Stimulated activated memory B cell treated with anti-CD40 and anti-IgM and Interleukin-4, amounts not matched to agents 10 μg/mL and 1 μg/mL and 100 μg/mL, for 72 hours (primary cell): Measurements from ENCODE around the gene GP2.
A peak's percentile ranks its signal among the peaks of the same experiment; 100 is the strongest.

Experiments used
- ATAC-seq: fragments of 150-1000 bp; cut with Tn5 transposase; 2 replicates; pipeline ENCODE4 v1.10.0; 2021
- H3K27ac Mint-ChIP-seq: one replicate; pipeline ENCODE4 v1.8.0; 2022; ENCODE audit warnings: mild to moderate bottlenecking, mixed read lengths
- H3K27me3 Mint-ChIP-seq: one replicate; pipeline ENCODE4 v1.8.0; 2022; ENCODE audit warnings: mixed read lengths
- H3K36me3 Mint-ChIP-seq: one replicate; pipeline ENCODE4 v1.8.0; 2022; ENCODE audit warnings: mixed read lengths
- H3K4me1 Mint-ChIP-seq: one replicate; pipeline ENCODE4 v1.8.0; 2022; ENCODE audit warnings: mixed read lengths
- H3K4me3 Mint-ChIP-seq: one replicate; pipeline ENCODE4 v1.8.0; 2022; ENCODE audit warnings: mild to moderate bottlenecking, moderate library complexity, mixed read lengths
- H3K9me3 Mint-ChIP-seq: one replicate; pipeline ENCODE4 v1.8.0; 2022; ENCODE audit warnings: mixed read lengths

Gene GP2

GRCh38 chr16:20302389-20302788, 24.9 kb downstream of the GP2 start:
- no peaks in the 10 kb centered on the region for H3K4me1 Mint-ChIP-seq
- no peak for ATAC-seq
- no peaks in the 10 kb centered on the region for H3K36me3 Mint-ChIP-seq
- no peak overlapping the region for H3K27ac Mint-ChIP-seq
- no peak overlapping the region for H3K4me3 Mint-ChIP-seq
- peaks cover 24% of the 10 kb centered on the region for H3K27me3 Mint-ChIP-seq
- H3K9me3 Mint-ChIP-seq: peaks cover 7% of the 10 kb centered on the region

- no peak overlapping the region for H3K27ac Mint-ChIP-seq
- ATAC-seq: no peak
- no peaks in the 10 kb centered on the region for H3K36me3 Mint-ChIP-seq
- no peaks in the 10 kb centered on the region for H3K4me1 Mint-ChIP-seq
- peaks cover 18% of the 10 kb centered on the region for H3K27me3 Mint-ChIP-seq
- H3K9me3 Mint-ChIP-seq: peaks cover 7% of the 10 kb centered on the region
- no peak overlapping the region for H3K4me3 Mint-ChIP-seq
Measured at GRCh38 chr16:20301840-20302239, 25.5 kb downstream of the GP2 start.

- Mint-ChIP-seq H3K9me3 (peaks cover 7% of the 10 kb centered on the region), H3K27me3 (peaks cover 11% of the 10 kb centered on the region), H3K36me3 (no peaks in the 10 kb centered on the region), H3K4me3 (no peak overlapping the region), H3K27ac (no peak overlapping the region), H3K4me1 (no peaks in the 10 kb centered on the region)
- peak; percentile 64 for ATAC-seq
Measured at GRCh38 chr16:20300312-20301097, 26.8 kb downstream of the GP2 start.

- no peaks in the 10 kb centered on the region for H3K4me1 Mint-ChIP-seq
- no peak overlapping the region for H3K27ac Mint-ChIP-seq
- ATAC-seq: no peak
- no peak overlapping the region for H3K4me3 Mint-ChIP-seq
- H3K27me3 Mint-ChIP-seq: peaks cover 11% of the 10 kb centered on the region
- H3K36me3 Mint-ChIP-seq: no peaks in the 10 kb centered on the region
- H3K9me3 Mint-ChIP-seq: peaks cover 7% of the 10 kb centered on the region
Measured at GRCh38 chr16:20298452-20298851, 28.9 kb downstream of the GP2 start.

- H3K9me3 Mint-ChIP-seq: no peaks in the 10 kb centered on the region
- H3K4me3 Mint-ChIP-seq: no peak overlapping the region
- peaks cover 12% of the 10 kb centered on the region for H3K27me3 Mint-ChIP-seq
- H3K4me1 Mint-ChIP-seq: no peaks in the 10 kb centered on the region
- H3K27ac Mint-ChIP-seq: no peak overlapping the region
- no peaks in the 10 kb centered on the region for H3K36me3 Mint-ChIP-seq
- no peak for ATAC-seq
Measured at GRCh38 chr16:20291208-20292206, 35.8 kb downstream of the GP2 start.

- ATAC-seq: no peak
- Mint-ChIP-seq H3K4me3 (no peak overlapping the region), H3K4me1 (no peaks in the 10 kb centered on the region), H3K9me3 (peaks cover 2% of the 10 kb centered on the region), H3K27ac (no peak overlapping the region), H3K27me3 (peaks cover 12% of the 10 kb centered on the region), H3K36me3 (no peaks in the 10 kb centered on the region)
Measured at GRCh38 chr16:20289571-20289970, 37.7 kb downstream of the GP2 start.

- no peak for ATAC-seq
- Mint-ChIP-seq H3K9me3 (peaks cover 3% of the 10 kb centered on the region), H3K27ac (no peak overlapping the region), H3K4me1 (no peaks in the 10 kb centered on the region), H3K36me3 (no peaks in the 10 kb centered on the region), H3K4me3 (no peak overlapping the region), H3K27me3 (no peaks in the 10 kb centered on the region)
Measured at GRCh38 chr16:20285993-20286499, 41.3 kb downstream of the GP2 start.

GRCh38 chr16:20280259-20280658, 47.1 kb downstream of the GP2 start:
- Mint-ChIP-seq H3K4me3 (no peak overlapping the region), H3K27ac (no peak overlapping the region), H3K27me3 (no peaks in the 10 kb centered on the region), H3K36me3 (no peaks in the 10 kb centered on the region), H3K4me1 (no peaks in the 10 kb centered on the region), H3K9me3 (peaks cover 6% of the 10 kb centered on the region)
- no peak for ATAC-seq

- Mint-ChIP-seq H3K27me3 (no peaks in the 10 kb centered on the region), H3K36me3 (no peaks in the 10 kb centered on the region), H3K4me3 (no peak overlapping the region), H3K9me3 (peaks cover 3% of the 10 kb centered on the region), H3K4me1 (no peaks in the 10 kb centered on the region), H3K27ac (no peak overlapping the region)
- ATAC-seq: no peak
Measured at GRCh38 chr16:20271893-20272292, 55.4 kb downstream of the GP2 start.

GRCh38 chr16:20268409-20268808, 58.9 kb downstream of the GP2 start:
- Mint-ChIP-seq H3K9me3 (no peaks in the 10 kb centered on the region), H3K27ac (no peak overlapping the region), H3K27me3 (peaks cover 4% of the 10 kb centered on the region), H3K4me3 (no peak overlapping the region), H3K4me1 (no peaks in the 10 kb centered on the region), H3K36me3 (no peaks in the 10 kb centered on the region)
- no peak for ATAC-seq

GRCh38 chr16:20265019-20265418, 62.3 kb downstream of the GP2 start:
- ATAC-seq: no peak
- Mint-ChIP-seq H3K36me3 (no peaks in the 10 kb centered on the region), H3K27ac (no peak overlapping the region), H3K4me3 (no peak overlapping the region), H3K27me3 (peaks cover 12% of the 10 kb centered on the region), H3K9me3 (peaks cover 2% of the 10 kb centered on the region), H3K4me1 (no peaks in the 10 kb centered on the region)

- no peak for ATAC-seq
- Mint-ChIP-seq H3K4me1 (no peaks in the 10 kb centered on the region), H3K4me3 (no peak overlapping the region), H3K27me3 (peaks cover 12% of the 10 kb centered on the region), H3K36me3 (no peaks in the 10 kb centered on the region), H3K27ac (no peak overlapping the region), H3K9me3 (peaks cover 7% of the 10 kb centered on the region)
Measured at GRCh38 chr16:20263138-20263855, 64.0 kb downstream of the GP2 start.

- Mint-ChIP-seq H3K36me3 (no peaks in the 10 kb centered on the region), H3K4me1 (no peaks in the 10 kb centered on the region), H3K27ac (no peak overlapping the region), H3K27me3 (peaks cover 12% of the 10 kb centered on the region), H3K4me3 (no peak overlapping the region), H3K9me3 (peaks cover 7% of the 10 kb centered on the region)
- no peak for ATAC-seq
Measured at GRCh38 chr16:20262248-20262647, 65.1 kb downstream of the GP2 start.

GRCh38 chr16:20260215-20261009, 66.9 kb downstream of the GP2 start:
- H3K27me3 Mint-ChIP-seq: peaks cover 12% of the 10 kb centered on the region
- no peaks in the 10 kb centered on the region for H3K36me3 Mint-ChIP-seq
- H3K27ac Mint-ChIP-seq: no peak overlapping the region
- no peak for ATAC-seq
- H3K4me3 Mint-ChIP-seq: no peak overlapping the region
- peaks cover 7% of the 10 kb centered on the region for H3K9me3 Mint-ChIP-seq
- H3K4me1 Mint-ChIP-seq: no peaks in the 10 kb centered on the region
